ENCODE measurements around the gene MMRN2. TPM values are rescaled to one million over a fixed set of nuclear protein-coding genes. Genes with fewer than 3 reads are reported as not detected.
"Not testable (repeated sequence)": the region's sequence is repeated elsewhere in the genome, so short reads cannot be mapped to it uniquely, and the experiment has no call there.

Gene MMRN2
- total RNA-seq, 2 donors from 2014 or later: 46.6 to 57.0 TPM

GRCh38 chr10:86945361-86946212, 11.8 kb downstream of the MMRN2 start:
- DNase-seq (ENCODE audit: low spot score): no peak
- intact Hi-C loops (cut with DNase I): no loop called here

- intact Hi-C loops (cut with DNase I): no loop called here
- DNase-seq (ENCODE audit: low spot score): no peak
Observed at GRCh38 chr10:86944907-86945306, 12.5 kb downstream of the MMRN2 start.

GRCh38 chr10:86944471-86944870, 12.9 kb downstream of the MMRN2 start:
- DNase-seq (ENCODE audit: low spot score): no peak
- intact Hi-C loops (cut with DNase I): no loop called here

- intact Hi-C loops (cut with DNase I): no loop called here
- DNase-seq (ENCODE audit: low spot score): no peak
Observed at GRCh38 chr10:86944031-86944419, 13.4 kb downstream of the MMRN2 start.

GRCh38 chr10:86943316-86944030, 13.9 kb downstream of the MMRN2 start:
- intact Hi-C loops (cut with DNase I): no loop called here
- DNase-seq (ENCODE audit: low spot score): no peak

GRCh38 chr10:86942441-86943315, 14.7 kb downstream of the MMRN2 start:
- no peak for DNase-seq (ENCODE audit: low spot score)

GRCh38 chr10:86941991-86942421, 15.4 kb downstream of the MMRN2 start:
- no peak for DNase-seq (ENCODE audit: low spot score)
- intact Hi-C loops (cut with DNase I): loop anchor here in 1 of 2 donors (2.0 kb wide), 1 partner anchor 21 kb away; no protein-coding TSS in a partner anchor

More at GRCh38 chr10:86942441-86943315, 14.7 kb downstream of the MMRN2 start:
- intact Hi-C loops (cut with DNase I): no loop called here

GRCh38 chr10:86941426-86941825, 16.0 kb downstream of the MMRN2 start:
- intact Hi-C loops (cut with DNase I): loop anchor here in 1 of 2 donors (2.0 kb wide), 1 partner anchor 21 kb away; no protein-coding TSS in a partner anchor

GRCh38 chr10:86940677-86941076, 16.7 kb downstream of the MMRN2 start:
- intact Hi-C loops (cut with DNase I): loop anchor here in 1 of 2 donors (2.0 kb wide), 1 partner anchor 22 kb away; no protein-coding TSS in a partner anchor
- no peak for DNase-seq (ENCODE audit: low spot score)

More at GRCh38 chr10:86941426-86941825, 16.0 kb downstream of the MMRN2 start:
- no peak for DNase-seq (ENCODE audit: low spot score)

- DNase-seq (ENCODE audit: low spot score): not testable (repeated sequence)
- intact Hi-C loops (cut with DNase I): loop anchor here in 1 of 2 donors (2.0 kb wide), 1 partner anchor 23 kb away; no protein-coding TSS in a partner anchor
Observed at GRCh38 chr10:86940076-86940475, 17.3 kb downstream of the MMRN2 start.

GRCh38 chr10:86938260-86938659, 19.2 kb downstream of the MMRN2 start:
- no peak for DNase-seq (ENCODE audit: low spot score)
- intact Hi-C loops (cut with DNase I): no loop called here

- intact Hi-C loops (cut with DNase I): no loop called here
- no peak for DNase-seq (ENCODE audit: low spot score)
Observed at GRCh38 chr10:86937502-86938154, 19.8 kb downstream of the MMRN2 start.

- intact Hi-C loops (cut with DNase I): no loop called here
- no peak for DNase-seq (ENCODE audit: low spot score)
Observed at GRCh38 chr10:86936661-86937501, 20.5 kb downstream of the MMRN2 start.

GRCh38 chr10:86934162-86934711, 23.2 kb downstream of the MMRN2 start:
- intact Hi-C loops (cut with DNase I); DNase-seq (ENCODE audit: low spot score): not testable (repeated sequence)

GRCh38 chr10:86932674-86933073, 24.7 kb downstream of the MMRN2 start:
- DNase-seq (ENCODE audit: low spot score): no peak
- intact Hi-C loops (cut with DNase I): no loop called here

- intact Hi-C loops (cut with DNase I): no loop called here
- DNase-seq (ENCODE audit: low spot score): no peak
Observed at GRCh38 chr10:86931872-86932271, 25.5 kb downstream of the MMRN2 start.

Data from posterior vena cava (tissue), 2 donors.